ENCODE measurements around the gene SNTA1. TPM values are rescaled to one million over a fixed set of nuclear protein-coding genes. Genes with fewer than 3 reads are reported as not detected.

SNTA1 gene
- total and polyA plus RNA-seq, 2 of the 8 experiments (the other 6 are each of a cell fraction or from before 2014, with no cell fraction given), result 4.5 to 8.0 TPM

- TF ChIP-seq SIRT6 (IDR thresholded peaks at IDR 0.05; ENCODE audit: low read length) (no peak), CTCF (IDR thresholded peaks at IDR 0.05; ENCODE audit: control extremely low read depth in 1 of 3, insufficient read depth in 1 of 3, low read depth in 1 of 3, low read length in 3 of 3) (no peak), E2F6 (IDR thresholded peaks at IDR 0.05) (no peak), KDM1A (IDR thresholded peaks at IDR 0.05; ENCODE audit: borderline replicate concordance, low read length) (no peak)
Measured at GRCh38 chr20:33463332-33464101, 20.0 kb upstream of the SNTA1 start (continued).

Data from H1 (cell line).